HepG2 (cell line): ENCODE results near the gene THEMIS. TPM values are rescaled to one million over a fixed set of nuclear protein-coding genes. Genes with fewer than 3 reads are reported as not detected.
A peak's percentile ranks its signal among the peaks of the same experiment; 100 is the strongest.

Experiments
- ATAC-seq: fragments of 200-7000 bp; cut with Tn5 transposase; 3 replicates; pipeline ENCODE4 v1.9.1; 2020; ENCODE audit warnings: mild to moderate bottlenecking, moderate library complexity
- BruUV-seq: library from RNA; stranded (reverse); fragments of 400-500 nt; replicated peaks from 2 replicates; lab custom pipeline; 2021; lab: Mats Ljungman, UMichigan
- CTCF ChIA-PET: fragments of 300-600 bp; formaldehyde crosslinking; extraction: SDS; loops from one replicate; lab custom pipeline; 2021; ENCODE audit warnings: low total read pairs, inconsistent platforms, low intra/inter-chr PET ratio; lab: Yijun Ruan, JAX
- POLR2A ChIA-PET: fragments of 350-600 bp; sonication (Branson Sonifier 250); formaldehyde crosslinking; loops from one replicate; lab custom pipeline; 2020; ENCODE audit warnings: antibody characterized with exemption, inconsistent platforms; lab: Yijun Ruan, JAX
- DNase-seq: peaks from one replicate; pipeline ENCODE4 v3.0.0-alpha.2; 2015; ENCODE audit warnings: low spot score
- FAIRE-seq: peaks from 3 replicates; lab custom pipeline; 2011; peaks lifted over from hg19 to GRCh38; lab: Jason Lieb, UNC
- H2AFZ ChIP-seq: one replicate; pipeline ENCODE4 v1.6.1; 2011; ENCODE audit warnings: low read length, inconsistent platforms
- H3K27ac ChIP-seq: fragments of 300-600 bp; 3 replicates; pipeline ENCODE4 v1.8.0; 2011; ENCODE audit warnings: mixed run types, mild to moderate bottlenecking, mixed read lengths, low read length, inconsistent platforms; ENCODE audit not compliant: insufficient read depth; ENCODE audit errors: extremely low read length
- H3K27me3 ChIP-seq, 2 experiments: fragments of 200-600 bp in 1 of 2; 2 replicates in 1 of 2; 3 replicates in 1 of 2; pipeline versions ENCODE4 v1.6.0 to v1.8.0; 2011; ENCODE audit warnings: low read length in 2 of 2, mild to moderate bottlenecking in 2 of 2, moderate library complexity in 2 of 2, inconsistent platforms in 1 of 2; ENCODE audit not compliant: insufficient read depth in 2 of 2, control insufficient read depth in 1 of 2
- H3K36me3 ChIP-seq, 2 experiments: fragments of 200-600 bp in 1 of 2; replicated peaks in 1 of 2; 2 replicates in 1 of 2; 3 replicates in 1 of 2; pipeline versions ENCODE4 v1.5.1 to v1.8.0; 2011; ENCODE audit warnings: low read length in 2 of 2, inconsistent platforms in 1 of 2; ENCODE audit not compliant: insufficient read depth in 2 of 2, control insufficient read depth in 1 of 2
- H3K4me1 ChIP-seq: 2 replicates; pipeline ENCODE4 v1.5.1; 2012; ENCODE audit warnings: low read length, inconsistent platforms; ENCODE audit not compliant: insufficient read depth
- H3K4me2 ChIP-seq: 2 replicates; pipeline ENCODE4 v1.6.0; 2011; ENCODE audit warnings: low read depth, low read length, inconsistent platforms
- H3K4me3 ChIP-seq, 3 experiments: fragments of 200-600 bp in 1 of 3; sonication (generic), shearing (Covaris generic) in 1 of 3; replicated peaks in 1 of 3; 2 replicates each; pipeline ENCODE4 v1.5.1; 2011 to 2016; ENCODE audit warnings: low read length in 3 of 3, inconsistent platforms in 2 of 3, low read depth in 2 of 3, mild to moderate bottlenecking in 2 of 3, control low read depth in 1 of 3, mixed read lengths in 1 of 3; ENCODE audit not compliant: insufficient read depth in 1 of 3
- H3K79me2 ChIP-seq: one replicate; pipeline ENCODE4 v1.6.1; 2011; ENCODE audit warnings: low read length, inconsistent platforms; ENCODE audit not compliant: insufficient read depth
- H3K9ac ChIP-seq: 2 replicates; pipeline ENCODE4 v1.6.0; 2011; ENCODE audit warnings: mild to moderate bottlenecking, low read depth, low read length, inconsistent platforms; ENCODE audit not compliant: insufficient read depth
- H3K9me3 ChIP-seq: 2 replicates; pipeline ENCODE4 v1.5.1; 2012; ENCODE audit warnings: mild to moderate bottlenecking, low read length
- H4K20me1 ChIP-seq: 2 replicates; pipeline ENCODE4 v1.6.0; 2011; ENCODE audit warnings: inconsistent platforms, mild to moderate bottlenecking, low read length, moderate library complexity; ENCODE audit not compliant: insufficient read depth
- HNF1A ChIP-seq, 2 experiments: sonication (generic) in 1 of 2; formaldehyde crosslinking in 1 of 2; IDR thresholded peaks; 2 replicates each; pipeline versions ENCODE4 v1.4.0 to v1.6.1; 2016 to 2020; ENCODE audit warnings: borderline replicate concordance in 1 of 2, low read depth in 1 of 2, mild to moderate bottlenecking in 1 of 2, missing genetic modification reagents in 1 of 2
- KLF15 ChIP-seq: sonication (generic); formaldehyde crosslinking; IDR thresholded peaks from 2 replicates; pipeline ENCODE4 v1.8.1; 2023; ENCODE audit warnings: borderline replicate concordance, mild to moderate bottlenecking, inconsistent platforms, missing genetic modification reagents, mixed read lengths
- SOX13 ChIP-seq, 3 experiments: fragments of 450-650 bp in 1 of 3; sonication (generic) in 1 of 3; formaldehyde crosslinking in 1 of 3; IDR thresholded peaks in 2 of 3; conservative IDR thresholded peaks in 1 of 3; 2 replicates each; pipeline versions ENCODE4 v1.5.0 to v1.6.1; 2016 to 2020; ENCODE audit warnings: antibody characterized with exemption in 1 of 3, mild to moderate bottlenecking in 1 of 3, missing compliant biosample characterization in 1 of 3, missing genetic modification reagents in 1 of 3, moderate library complexity in 1 of 3
- SOX5 ChIP-seq: IDR thresholded peaks from 2 replicates; pipeline ENCODE4 v1.6.1; 2016; ENCODE audit warnings: borderline replicate concordance
- SOX6 ChIP-seq, 2 experiments: fragments of 450-650 bp in 1 of 2; sonication (generic) in 1 of 2; formaldehyde crosslinking in 1 of 2; IDR thresholded peaks; 2 replicates each; pipeline versions ENCODE4 v1.4.0 to v1.6.1; 2017 to 2020; ENCODE audit warnings: antibody characterized with exemption in 1 of 2, mild to moderate bottlenecking in 1 of 2, missing genetic modification reagents in 1 of 2
- THRA ChIP-seq: sonication (generic); formaldehyde crosslinking; IDR thresholded peaks from 2 replicates; pipeline ENCODE4 v1.4.0; 2020; ENCODE audit warnings: missing genetic modification reagents, borderline replicate concordance
- ZNF292 ChIP-seq: sonication (generic); formaldehyde crosslinking; IDR thresholded peaks from 2 replicates; pipeline ENCODE4 v1.8.1; 2022; ENCODE audit warnings: mild to moderate bottlenecking, low read depth, missing genetic modification reagents, borderline replicate concordance
- ZNF572 ChIP-seq: sonication (generic); formaldehyde crosslinking; IDR thresholded peaks from 2 replicates; pipeline ENCODE4 v1.5.1; 2020; ENCODE audit warnings: mild to moderate bottlenecking, missing genetic modification reagents
- ZNF652 ChIP-seq: IDR thresholded peaks from 2 replicates; pipeline ENCODE4 v1.6.1; 2016; ENCODE audit warnings: low read depth, borderline replicate concordance
- WGBS: methylation state at CpG from one replicate; pipeline ENCODE4 v1.1.6; 2017; ENCODE audit warnings: low lambda C conversion rate; 5-methylcytosine and 5-hydroxymethylcytosine counted together
- in situ Hi-C: cut with HindIII; loops from 2 replicates; pipeline ENCODE4 v1.10.0; 2017; ENCODE audit warnings: low pct_unique_long_range_greater_than_20kb; ENCODE audit not compliant: extremely low pct_ligation_motif_present
- intact Hi-C: fragments of 100-400 bp; cut with micrococcal nuclease; formaldehyde crosslinking; loops from one replicate; pipeline ENCODE4 v1.10.0; 2022; ENCODE audit not compliant: unreplicated experiment
- polyA plus RNA-seq, 8 experiments: library from polyadenylated mRNA; depleted of rRNA in 3 of 8; stranded (reverse) in 7 of 8; unstranded in 1 of 8; fragments of >200 nt; fragmentation: Illumina TruSeq in 4 of 8; extraction: Trizol in 4 of 8; gene quantifications; 2 replicates each; pipeline versions ENCODE4 v1.2.1 to v1.2.3, GENCODE V29; 2011 to 2016; ENCODE audit warnings: low read depth in 4 of 8, missing spikeins in 1 of 8, mixed read lengths in 1 of 8; ENCODE audit not compliant: insufficient read depth in 1 of 8
- total RNA-seq, 5 experiments: library from RNA; depleted of rRNA; stranded (reverse); fragments of >200 nt; fragmentation: Illumina TruSeq; extraction: Trizol; gene quantifications; 2 replicates each; pipeline ENCODE4 v1.2.3, GENCODE V29; 2016; ENCODE audit warnings: low read depth in 1 of 5

The THEMIS gene
- total and polyA plus RNA-seq, 2 of the 13 experiments (the other 11 are each of a cell fraction or from before 2014, with no cell fraction given) = not detected

- peaks cover 10% of the 10 kb centered on the region for H3K4me1 ChIP-seq
- no TSS peak for BruUV-seq
- DNase-seq (no peak), ATAC-seq (peak; percentile 26; the same call in 2 of the 3 replicates), FAIRE-seq (no peak)
- TF ChIP-seq ZNF572 (CRISPR knock-in tag) = no peak
- 0 out of 2 replicates have a peak, but pooled peaks have one; percentile 21 for TF ChIP-seq ZNF652 (CRISPR knock-in tag)
- H3K79me2 ChIP-seq = no peaks in the 10 kb centered on the region
- H3K4me2 ChIP-seq = no peak overlapping the region
- H3K9ac ChIP-seq = no peak overlapping the region
- H3K9me3 ChIP-seq = no peaks in the 10 kb centered on the region
- in situ Hi-C loops (loop anchor here (10.0 kb wide), 1 partner anchor 670 kb away; no protein-coding TSS in a partner anchor), intact Hi-C loops (no loop called here)
- CTCF ChIA-PET = no interaction called here
- H4K20me1 ChIP-seq = no peaks in the 10 kb centered on the region
- no peaks in the 10 kb centered on the region for H3K27me3 ChIP-seq
- H3K4me3 ChIP-seq = no peak overlapping the region
- no peaks in the 10 kb centered on the region for H3K36me3 ChIP-seq
- no peak overlapping the region for H3K27ac ChIP-seq
- H2AFZ ChIP-seq = no peak overlapping the region
- POLR2A ChIA-PET = no interaction called here
These were observed 35.8 kb downstream of the THEMIS start for GRCh38 chr6:127865108-127865507.

- 2% methylated on average over 2 of the region's 2 CpGs for WGBS
- Histone ChIP-seq H3K4me2 (no peak overlapping the region), H3K4me3 (no peak overlapping the region), H3K36me3 (no peaks in the 10 kb centered on the region), H3K79me2 (no peaks in the 10 kb centered on the region), H4K20me1 (no peaks in the 10 kb centered on the region), H3K9ac (no peak overlapping the region), H2AFZ (no peak overlapping the region), H3K27ac (no peak overlapping the region), H3K27me3 (no peaks in the 10 kb centered on the region), H3K4me1 (peaks cover 10% of the 10 kb centered on the region), H3K9me3 (no peaks in the 10 kb centered on the region)
- ChIA-PET POLR2A (no interaction called here), CTCF (no interaction called here)
- no TSS peak for BruUV-seq
- peak; percentile 16 for DNase-seq
- in situ Hi-C loops = loop anchor here (10.0 kb wide), 1 partner anchor 670 kb away; no protein-coding TSS in a partner anchor
- peak; percentile 76 for ATAC-seq
- intact Hi-C loops = no loop called here
- no peak for FAIRE-seq
- TF ChIP-seq HNF1A (IDR thresholded peaks at IDR 0.05; ENCODE audit: low read depth) = peak; percentile 46; the same call in 1 of the 2 replicates
- TF ChIP-seq HNF1A (CRISPR knock-in tag; IDR thresholded peaks at IDR 0.05; ENCODE audit: borderline replicate concordance) = no peak
- no peak for TF ChIP-seq KLF15
- no peak for TF ChIP-seq ZNF292
- no peak for TF ChIP-seq SOX13 (IDR thresholded peaks at IDR 0.05)
- peak in 1 of 2 experiments; percentile 40; a peak in 1 of 4 replicates for TF ChIP-seq SOX13 (CRISPR knock-in tag; conservative IDR thresholded peaks at IDR 0.05 in 1 of 2, IDR thresholded peaks at IDR 0.05 in 1 of 2)
- no peak for TF ChIP-seq SOX6 (IDR thresholded peaks at IDR 0.05)
- TF ChIP-seq SOX6 (CRISPR knock-in tag; IDR thresholded peaks at IDR 0.05) = peak; percentile 51
- TF ChIP-seq SOX5 = peak; percentile 39; the same call in 1 of the 2 replicates
- no peak for TF ChIP-seq THRA
These were observed 36.2 kb downstream of the THEMIS start for GRCh38 chr6:127864701-127865100.
